NT2/D1 (cell line): ENCODE measurements around the gene PPFIA2.

Source experiments
- YY1 ChIP-seq: IDR thresholded peaks from 2 replicates; pipeline ENCODE4 v1.6.1; 2011; ENCODE audit not compliant: insufficient read length, insufficient read depth
- ZNF274 ChIP-seq: IDR thresholded peaks from 2 replicates; pipeline ENCODE4 v1.6.1; 2011; ENCODE audit warnings: mild to moderate bottlenecking, low read depth, low read length

DNA sequence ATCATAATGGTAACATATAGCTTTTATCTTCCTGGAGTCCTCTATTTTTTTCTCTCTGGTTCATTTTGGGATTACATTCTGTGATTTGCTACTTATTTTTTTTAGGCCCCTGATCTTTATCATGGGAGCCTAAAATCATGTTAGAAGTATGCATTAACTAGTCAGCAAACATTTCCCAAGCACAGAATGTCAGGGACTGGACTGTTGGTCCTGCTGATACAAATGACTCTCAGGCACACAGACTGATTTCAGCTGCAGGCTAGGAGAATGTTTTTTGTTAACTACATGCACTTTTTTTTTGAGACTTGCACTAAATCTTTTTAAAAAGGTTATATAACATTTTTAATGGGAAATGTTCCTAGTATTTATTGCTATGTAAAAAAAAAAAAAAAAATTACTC, 550.1 kb downstream of the PPFIA2 start:
- no peak for TF ChIP-seq YY1
- no peak for TF ChIP-seq ZNF274
